GM19463 (cell line): ENCODE measurements around the gene MAGEB4.
"Not testable (repeated sequence)": the region's sequence is repeated elsewhere in the genome, so short reads cannot be mapped to it uniquely, and the experiment has no call there.

Experiments
- ATAC-seq: cut with Tn5 transposase; IDR thresholded peaks from one replicate; pipeline ENCODE4 v1.9.1; 2021; ENCODE audit warnings: mild to moderate bottlenecking, moderate library complexity; ENCODE audit not compliant: unreplicated experiment

The MAGEB4 gene, protein sequence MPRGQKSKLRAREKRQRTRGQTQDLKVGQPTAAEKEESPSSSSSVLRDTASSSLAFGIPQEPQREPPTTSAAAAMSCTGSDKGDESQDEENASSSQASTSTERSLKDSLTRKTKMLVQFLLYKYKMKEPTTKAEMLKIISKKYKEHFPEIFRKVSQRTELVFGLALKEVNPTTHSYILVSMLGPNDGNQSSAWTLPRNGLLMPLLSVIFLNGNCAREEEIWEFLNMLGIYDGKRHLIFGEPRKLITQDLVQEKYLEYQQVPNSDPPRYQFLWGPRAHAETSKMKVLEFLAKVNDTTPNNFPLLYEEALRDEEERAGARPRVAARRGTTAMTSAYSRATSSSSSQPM

DNA sequence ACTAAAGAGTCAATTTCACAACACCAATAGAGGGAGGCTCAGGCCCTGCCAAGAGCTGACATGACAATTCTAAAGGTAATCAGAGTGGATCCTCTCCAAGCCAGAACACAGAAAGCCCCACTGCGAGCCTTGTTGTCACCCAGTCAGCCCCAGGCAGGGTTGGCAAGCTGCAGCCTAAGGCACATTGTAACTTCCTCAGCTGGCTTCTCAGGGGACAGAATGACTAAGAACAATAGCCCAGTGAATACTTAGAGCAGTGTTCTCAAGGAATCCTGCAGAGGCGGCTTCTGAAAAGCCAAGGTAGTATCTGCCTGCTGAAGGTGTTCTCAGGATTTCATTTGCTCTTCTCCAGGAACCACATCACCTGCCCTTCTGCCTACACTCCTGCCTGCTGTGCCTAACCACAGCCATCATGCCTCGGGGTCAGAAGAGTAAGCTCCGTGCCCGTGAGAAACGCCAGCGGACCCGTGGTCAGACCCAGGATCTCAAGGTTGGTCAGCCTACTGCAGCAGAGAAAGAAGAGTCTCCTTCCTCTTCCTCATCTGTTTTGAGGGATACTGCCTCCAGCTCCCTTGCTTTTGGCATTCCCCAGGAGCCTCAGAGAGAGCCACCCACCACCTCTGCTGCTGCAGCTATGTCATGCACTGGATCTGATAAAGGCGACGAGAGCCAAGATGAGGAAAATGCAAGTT, at the start of gene MAGEB4:
Gene MAGEB4 (plus strand): TSS at position 277 of the 692 bp plus-strand sequence. CDS start 136 bp downstream, at position 413.
- ATAC-seq, result peak; percentile 43

DNA sequence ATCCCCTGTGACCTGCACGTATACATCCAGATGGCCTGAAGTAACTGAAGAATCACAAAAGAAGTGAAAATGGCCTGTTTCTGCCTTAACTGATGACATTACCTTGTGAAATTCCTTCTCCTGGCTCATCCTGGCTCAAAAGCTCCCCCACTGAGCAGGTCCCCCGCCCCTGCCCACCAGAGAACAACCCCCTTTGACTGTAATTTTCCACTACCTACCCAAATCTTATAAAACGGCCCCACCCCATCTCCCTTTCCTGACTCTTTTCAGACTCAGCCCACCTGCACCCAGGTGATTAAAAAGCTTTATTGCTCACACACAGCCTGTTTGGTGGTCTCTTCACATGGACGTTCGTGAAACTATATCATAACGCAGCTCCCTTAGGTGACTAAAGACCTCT, 47.9 kb upstream of the MAGEB4 start:
- ATAC-seq, result not testable (repeated sequence)

DNA sequence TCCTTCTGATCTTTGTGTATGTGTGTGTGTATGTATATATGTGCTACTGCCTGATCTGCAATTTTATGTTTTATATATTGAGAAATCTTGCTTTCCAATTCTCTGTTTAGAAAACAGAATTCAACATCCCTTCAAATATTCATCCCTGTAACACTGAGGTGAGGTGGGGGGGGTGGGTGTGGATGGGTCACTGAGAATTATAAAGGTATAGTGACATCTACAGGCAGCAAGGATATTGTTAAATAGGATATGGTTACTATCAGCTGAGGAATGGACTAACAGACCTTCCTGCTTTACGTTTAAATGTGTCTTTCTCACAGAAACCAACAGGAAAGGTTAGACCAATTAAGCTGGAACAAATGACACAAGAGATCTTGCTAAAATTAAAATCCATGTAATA, 45.5 kb upstream of the MAGEB4 start:
- ATAC-seq, result no peak

DNA sequence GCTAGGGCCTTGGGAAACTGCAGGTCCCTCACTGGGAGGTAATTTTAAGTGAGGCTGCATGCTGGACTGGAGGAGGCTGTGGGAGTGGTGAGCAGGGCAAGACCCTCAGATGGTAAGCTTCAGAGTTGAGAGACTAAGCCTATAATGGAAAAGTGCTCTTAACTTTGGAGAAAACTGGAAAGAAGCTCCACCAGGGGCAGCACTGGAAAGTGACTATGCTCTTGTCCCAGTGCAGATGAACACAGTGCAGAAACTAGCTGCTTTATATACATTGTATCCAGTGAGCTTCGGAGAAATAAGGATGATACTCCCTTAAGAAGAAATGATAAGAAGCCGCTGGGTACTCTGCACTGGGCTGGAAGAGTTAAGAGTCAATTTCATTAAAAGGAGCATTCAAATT, 29.6 kb upstream of the MAGEB4 start:
- ATAC-seq, result no peak

DNA sequence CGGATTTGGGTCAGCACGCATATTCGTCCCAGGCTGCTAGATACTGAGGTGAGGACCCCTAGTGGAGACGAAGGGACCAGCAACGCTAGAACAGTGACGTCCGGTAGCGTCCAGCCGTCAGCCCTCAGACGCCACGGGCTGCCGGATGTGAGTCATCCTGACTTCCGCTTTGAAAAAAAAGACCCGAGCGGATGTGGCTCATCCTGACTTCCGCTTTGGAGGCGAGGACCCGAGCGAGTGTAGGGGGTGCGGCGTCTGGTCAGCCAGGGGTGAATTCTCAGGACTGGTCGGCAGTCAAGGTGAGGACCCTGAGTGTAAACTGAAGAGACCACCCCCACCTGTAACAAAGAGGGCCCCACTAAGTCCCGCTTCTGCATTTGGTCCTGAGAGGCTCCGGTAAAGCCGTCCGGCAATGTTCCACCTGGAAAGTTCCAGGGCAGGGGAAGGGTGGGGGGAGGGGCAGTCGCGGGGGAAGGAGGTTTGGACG, 26.4 kb upstream of the MAGEB4 start, which contains the start of gene MAGEB2:
Gene MAGEB2 (plus strand): TSS at position 207 of the 487 bp plus-strand sequence. CDS start 3,018 bp downstream, outside the sequence.
- ATAC-seq, result no peak

DNA sequence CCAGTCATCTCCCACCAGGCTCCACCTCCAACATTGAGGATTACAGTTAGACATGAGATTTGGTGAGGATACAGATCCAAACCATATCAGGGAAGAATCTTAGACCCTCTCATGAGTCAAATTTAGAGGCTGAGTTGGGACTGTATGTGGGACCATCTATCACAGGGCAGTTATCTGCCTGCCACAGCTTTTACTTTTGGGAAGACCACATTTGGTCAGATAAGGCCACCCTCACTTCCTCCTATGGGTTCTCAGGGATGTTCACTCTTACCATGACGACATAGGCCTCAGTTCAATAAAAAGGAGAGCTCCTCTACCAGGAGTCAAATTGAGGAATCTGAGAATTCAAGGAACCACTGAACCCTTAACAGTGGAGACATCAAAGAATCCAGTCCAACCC, 24.3 kb upstream of the MAGEB4 start:
- no peak for ATAC-seq

DNA sequence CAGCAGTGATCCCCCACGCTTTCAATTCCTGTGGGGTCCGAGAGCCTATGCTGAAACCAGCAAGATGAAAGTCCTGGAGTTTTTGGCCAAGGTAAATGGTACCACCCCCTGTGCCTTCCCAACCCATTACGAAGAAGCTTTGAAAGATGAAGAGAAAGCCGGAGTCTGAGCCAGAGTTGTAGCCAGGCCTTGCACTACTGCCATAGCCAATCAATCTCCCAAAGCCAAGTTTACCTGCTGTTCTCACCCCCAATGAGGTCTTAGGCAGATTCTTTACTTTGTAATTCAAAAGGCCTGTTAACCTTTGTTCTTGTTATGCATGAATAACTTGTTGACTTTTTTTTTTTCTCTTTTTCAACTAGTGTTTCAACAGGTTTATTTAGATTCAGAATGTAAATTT, 22.4 kb upstream of the MAGEB4 start:
- ATAC-seq, result no peak

DNA sequence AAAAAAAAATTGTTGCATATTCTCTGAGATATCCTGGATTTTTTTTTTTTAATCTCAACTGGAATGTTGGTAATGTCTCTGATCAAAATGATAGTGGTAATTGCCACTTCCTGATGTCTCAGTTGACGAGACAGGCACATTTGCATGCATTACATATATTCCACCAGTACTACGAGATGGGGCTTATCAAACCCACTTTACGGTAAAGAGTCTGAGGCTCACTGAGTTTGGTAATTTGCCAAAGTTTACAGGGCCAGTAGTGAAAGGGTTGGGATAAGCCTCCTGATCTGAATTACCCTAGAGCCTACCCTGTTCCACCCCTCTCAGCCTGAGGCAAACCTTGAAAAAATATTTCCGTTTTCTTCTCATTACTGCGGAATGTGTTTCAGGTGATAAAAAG, 21.1 kb upstream of the MAGEB4 start:
- no peak for ATAC-seq

DNA sequence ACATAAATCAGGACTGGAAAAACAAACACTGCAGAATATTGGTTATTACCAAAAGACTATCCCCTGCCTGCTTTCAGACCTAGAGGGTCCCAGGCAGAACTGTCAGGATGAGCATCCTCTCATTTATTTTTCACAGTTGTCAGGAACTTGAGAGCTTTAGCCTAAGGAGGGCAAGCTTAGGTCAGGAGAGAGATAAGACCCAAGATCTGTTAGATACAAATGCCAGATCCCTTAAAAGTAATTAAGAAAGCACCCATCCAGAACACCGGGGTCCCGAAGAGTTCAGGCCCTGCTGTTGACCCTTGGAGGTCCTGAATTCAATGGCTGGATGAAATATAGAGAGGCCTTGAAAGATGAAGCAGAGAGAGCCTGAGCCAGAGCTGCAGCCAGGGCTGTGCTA, 17.3 kb upstream of the MAGEB4 start:
- no peak for ATAC-seq

DNA sequence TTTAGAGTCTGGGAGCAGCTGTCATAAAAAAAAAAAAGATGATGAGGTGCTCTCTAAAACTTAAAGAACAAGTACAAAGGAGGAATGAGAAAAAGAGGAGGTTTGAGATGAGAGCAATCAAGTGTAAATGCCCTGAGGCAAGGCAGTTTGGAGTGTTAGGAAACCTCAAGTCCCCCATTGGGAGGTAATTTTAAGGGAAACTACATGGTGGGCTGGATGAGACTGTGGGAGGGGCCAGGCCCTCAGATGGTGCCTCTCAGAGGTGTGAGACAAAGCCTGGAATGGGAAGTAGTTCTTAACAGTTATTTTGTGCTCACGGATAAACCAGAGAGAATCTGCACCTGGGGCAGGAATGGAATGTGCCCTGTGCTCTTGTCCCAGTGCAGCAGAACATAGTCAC, 13.3 kb upstream of the MAGEB4 start:
- no peak for ATAC-seq

DNA sequence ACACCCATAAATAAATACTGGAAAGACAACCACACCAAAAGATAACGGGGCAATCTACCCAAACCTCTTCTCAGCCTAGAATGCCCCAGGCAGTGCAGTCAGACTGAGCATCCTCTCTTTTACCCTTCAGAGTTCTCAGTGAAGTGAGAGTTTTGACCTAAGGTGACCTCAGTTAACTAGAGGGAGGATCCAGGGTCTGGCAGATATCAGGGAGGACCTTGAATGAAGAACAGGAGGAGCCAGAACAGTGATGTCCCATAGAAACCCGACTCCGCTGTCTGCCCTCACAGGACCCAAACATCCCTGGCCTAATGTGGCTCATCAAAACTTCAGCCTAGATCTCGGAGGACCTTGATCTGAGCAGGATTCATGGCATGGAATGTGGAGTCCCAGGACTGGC, 11.4 kb upstream of the MAGEB4 start, which contains the start of gene MAGEB3:
Gene MAGEB3 (plus strand): TSS at position 263 of the 400 bp plus-strand sequence. CDS start 5,268 bp downstream, outside the sequence.
- no peak for ATAC-seq

DNA sequence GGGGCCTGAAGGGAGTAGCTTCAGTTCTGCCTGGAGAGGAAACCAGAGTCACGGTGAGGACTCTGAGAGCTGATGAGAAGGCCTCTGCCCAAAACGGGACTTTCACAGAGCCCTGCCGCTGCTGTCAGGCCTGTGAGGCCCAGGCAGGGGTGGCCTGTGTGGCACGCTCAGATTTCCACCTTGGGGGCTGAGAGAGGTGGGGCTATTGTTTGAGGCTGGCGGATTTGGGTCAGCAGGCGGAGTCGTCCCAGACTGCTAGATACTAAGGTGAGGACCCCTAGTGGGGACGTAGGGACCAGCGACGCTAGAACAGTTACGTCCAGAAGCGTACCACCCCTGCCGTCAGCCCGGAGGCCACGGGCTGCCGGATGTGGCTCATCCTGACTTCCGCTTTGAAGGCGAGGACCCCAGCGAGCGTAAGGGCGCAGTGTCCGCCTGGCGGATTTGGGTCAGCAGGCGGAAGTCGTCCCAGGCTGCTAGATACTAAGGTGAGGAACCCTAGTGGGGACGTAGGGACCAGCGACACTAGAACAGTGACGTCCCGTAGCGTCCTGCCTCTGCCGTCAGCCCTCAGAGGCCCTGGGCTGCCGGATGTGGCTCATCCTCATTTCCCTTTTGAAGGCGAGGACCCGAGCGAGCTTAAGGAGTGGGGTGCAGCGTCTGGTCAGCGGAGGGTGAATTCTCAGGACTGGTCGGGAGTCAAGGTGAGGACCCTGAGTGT, 5.1 kb downstream of the MAGEB4 start, which contains the start of gene MAGEB1:
Gene MAGEB1 (plus strand): TSS at position 378 of the 721 bp plus-strand sequence. CDS start 3,348 bp downstream, outside the sequence.
- ATAC-seq, result no peak

DNA sequence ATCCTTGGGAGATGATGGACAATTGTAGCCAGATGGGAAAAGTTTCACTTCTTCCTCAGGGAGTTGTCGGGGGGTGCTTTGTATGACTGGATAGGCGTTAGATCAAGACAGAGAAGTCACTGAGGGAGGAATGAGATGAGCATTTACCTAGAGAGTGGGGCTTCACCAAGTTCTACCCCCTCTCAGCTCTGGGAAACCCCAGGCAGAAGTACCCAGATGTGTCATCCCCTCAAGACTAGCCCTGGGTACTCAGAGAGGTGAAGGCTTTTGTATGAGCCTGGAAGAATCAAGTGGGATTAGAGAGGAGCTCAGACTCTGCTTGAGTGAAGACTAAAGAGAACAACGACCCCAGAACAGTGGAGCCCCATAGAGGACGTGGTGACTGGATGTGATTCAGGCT, 7.1 kb downstream of the MAGEB4 start:
- ATAC-seq, result peak; percentile 79

DNA sequence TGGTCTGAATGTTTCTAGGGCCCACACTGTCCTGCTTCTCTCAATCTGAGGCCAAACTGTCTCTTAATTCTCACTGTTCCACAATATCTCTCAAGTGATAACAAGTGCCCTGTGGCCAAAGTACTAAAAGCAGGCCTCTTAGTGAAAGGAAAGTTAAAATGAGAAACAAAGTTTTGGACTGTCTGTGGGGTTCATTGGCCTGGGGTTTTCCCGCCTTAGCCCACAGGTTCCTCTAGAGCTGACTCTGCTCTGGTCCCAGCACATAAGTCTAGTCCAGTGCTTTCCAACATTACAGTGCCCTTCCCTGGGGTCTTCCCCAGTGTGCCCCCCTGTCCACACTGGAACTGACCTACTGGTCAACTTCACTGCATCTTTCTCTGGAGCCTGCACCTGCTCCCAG, 11.5 kb downstream of the MAGEB4 start:
- peak; percentile 48 for ATAC-seq

DNA sequence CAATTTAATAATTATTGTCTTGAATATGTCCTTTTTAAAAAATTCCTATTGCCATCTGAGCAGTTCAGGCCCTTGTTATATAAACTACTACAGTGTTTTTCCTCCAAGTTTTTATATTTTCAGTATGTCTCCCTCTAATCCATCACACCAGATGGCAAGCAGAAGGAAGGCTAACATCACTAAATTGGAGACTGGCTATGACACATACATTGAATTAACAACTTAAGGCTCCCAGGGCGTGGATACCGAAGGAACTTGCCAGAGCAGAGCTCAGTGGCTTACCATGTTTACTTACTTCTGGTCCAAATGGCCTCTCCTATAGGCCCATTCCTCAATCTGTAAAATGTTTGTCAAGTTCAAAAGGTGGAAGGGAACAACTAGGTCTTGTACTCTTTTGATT, 18.1 kb downstream of the MAGEB4 start:
- no peak for ATAC-seq

DNA sequence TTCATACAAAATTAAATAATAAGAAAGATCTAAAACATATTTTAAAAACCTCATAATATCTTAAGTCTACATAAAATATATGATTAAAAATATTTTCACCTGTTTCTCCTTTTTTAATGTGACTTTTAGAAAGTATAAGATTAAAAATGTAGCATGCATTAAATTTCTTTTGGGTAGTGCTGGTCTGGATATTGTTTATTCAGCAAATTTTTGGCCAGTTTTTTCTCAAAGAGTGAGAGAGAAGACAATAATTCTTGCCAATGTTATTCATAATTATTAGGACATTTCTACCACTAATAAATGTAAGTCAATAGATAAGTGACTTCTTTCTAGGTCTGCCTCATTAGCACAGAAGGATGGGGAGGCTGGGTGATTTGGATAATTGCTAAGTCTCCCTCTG, 19.2 kb downstream of the MAGEB4 start:
- no peak for ATAC-seq

DNA sequence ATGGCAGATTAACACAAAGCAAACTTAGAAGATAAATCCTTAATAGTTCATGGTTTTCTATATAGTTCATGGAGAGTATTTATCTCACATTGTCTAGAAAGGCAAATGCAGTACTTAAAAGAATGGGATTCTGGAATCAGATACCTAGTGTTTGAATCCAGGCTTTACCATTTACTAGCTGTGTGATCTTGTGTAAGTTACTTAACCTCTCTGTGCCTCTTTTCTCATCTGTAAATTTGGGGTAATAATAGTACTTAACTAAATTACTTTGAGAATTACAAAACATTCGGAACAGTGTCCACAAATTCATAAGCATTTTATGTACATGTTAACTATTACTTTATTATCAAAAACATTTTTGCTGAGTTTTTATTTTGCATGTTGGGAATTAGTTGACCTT, 21.0 kb downstream of the MAGEB4 start:
- ATAC-seq, result no peak

DNA sequence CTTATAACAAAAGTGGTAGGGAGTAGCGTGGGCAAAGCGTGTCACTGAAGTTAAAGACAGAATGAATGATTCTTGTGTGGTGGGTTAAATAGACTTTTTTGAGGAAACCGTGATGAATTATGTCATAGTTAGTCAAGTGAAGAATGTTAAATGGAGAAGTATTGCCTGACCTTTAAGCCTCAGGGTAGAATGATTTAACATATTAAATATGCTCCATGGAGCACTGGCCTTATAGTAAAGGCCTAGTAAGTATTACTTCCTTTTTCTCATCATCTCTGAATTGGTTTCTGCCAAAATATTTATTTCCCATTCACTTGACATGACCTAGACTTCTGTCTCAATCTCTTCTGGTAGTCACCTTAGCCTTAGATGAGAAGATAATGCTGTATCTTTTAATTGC, 28.8 kb downstream of the MAGEB4 start:
- ATAC-seq, result no peak

DNA sequence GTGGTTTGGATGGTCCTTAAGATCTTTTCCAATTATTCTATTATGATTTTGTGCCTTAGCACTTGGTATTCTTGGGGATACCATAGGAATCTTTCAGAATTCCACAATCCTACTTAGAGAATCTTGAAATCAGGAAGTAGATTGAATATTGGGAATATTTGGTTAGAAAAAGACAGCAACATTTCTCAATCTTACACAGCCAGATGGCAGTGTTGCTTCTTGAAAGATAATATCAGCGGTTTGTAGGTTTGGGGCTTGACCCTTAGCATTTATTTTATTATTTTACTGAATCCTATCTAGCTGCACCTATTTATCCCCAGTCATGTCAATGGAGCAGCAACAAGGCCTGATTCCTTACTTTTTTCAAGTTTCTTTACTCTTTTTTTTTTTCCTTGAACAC, 33.7 kb downstream of the MAGEB4 start:
- ATAC-seq, result no peak

DNA sequence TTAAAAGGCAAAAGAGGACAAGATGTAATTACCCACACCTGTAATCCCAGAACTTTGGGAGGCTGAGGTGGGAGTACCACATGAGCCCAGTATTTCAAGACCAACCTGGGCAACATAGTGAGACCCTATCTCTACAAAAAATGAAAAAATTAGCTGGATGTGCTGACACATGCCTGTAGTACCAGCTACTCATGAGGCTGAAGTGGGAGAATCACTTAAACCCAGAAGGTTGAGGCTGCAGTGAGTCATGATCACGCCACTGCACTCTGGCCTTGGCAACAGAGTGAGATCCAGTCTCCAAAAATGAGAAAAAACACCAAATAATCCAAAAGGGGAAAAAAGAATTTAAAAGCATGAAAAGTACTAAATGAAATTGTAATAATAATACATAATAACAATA, 36.6 kb downstream of the MAGEB4 start:
- ATAC-seq, result no peak

DNA sequence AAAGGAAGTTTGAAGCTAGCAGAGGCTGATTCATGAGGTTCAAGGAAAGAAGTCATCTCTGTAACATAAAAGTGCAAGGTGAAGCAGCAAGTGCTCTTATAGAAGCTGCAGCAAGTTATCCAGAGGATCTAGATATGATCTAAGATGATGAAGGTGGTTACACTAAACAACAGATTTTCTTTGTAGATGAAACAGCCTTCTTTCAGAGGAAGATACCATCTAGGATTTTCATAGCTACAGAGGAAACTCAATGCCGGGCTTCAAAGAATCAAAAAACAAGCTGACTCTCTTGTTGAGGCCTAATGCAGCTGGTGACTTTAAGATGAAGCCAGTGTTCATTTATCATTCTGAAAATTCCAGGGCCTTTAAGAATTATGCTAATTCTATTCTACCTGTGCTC, 38.6 kb downstream of the MAGEB4 start:
- ATAC-seq, result no peak
